ENCODE data around the gene MIF4GD. TPM values are rescaled to one million over a fixed set of nuclear protein-coding genes. Genes with fewer than 3 reads are reported as not detected.

MIF4GD gene
- total RNA-seq, 1 donor from 2014 or later = 11.5 TPM

DNA sequence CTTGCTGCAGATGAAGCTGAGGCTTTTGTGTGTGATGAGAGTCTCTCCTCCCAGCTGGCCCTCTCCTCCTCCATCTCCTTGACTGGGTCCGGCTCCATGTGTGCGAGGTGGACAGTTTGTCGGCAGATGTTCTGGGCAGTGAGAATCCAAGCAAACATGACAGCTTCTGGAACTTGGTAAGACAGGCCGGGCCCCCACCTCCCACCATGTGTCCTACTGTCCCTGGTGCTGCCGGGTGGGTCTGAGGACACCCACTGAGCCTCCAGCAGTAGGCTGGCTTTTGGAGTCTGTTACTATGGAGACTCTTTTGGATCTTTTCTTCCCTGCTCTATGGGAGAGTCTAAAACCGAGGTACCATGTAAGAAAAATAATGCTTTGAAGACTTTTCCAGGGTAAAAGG, 52.9 kb downstream of the MIF4GD start:
- no peaks in the 10 kb centered on the region for H3K9me3 Mint-ChIP-seq
- no peak overlapping the region for H3K4me3 Mint-ChIP-seq
- H3K36me3 Mint-ChIP-seq = peaks cover 30% of the 10 kb centered on the region
- no peak for DNase-seq (ENCODE audit: low spot score in 2 of 2, unreplicated experiment in 2 of 2)
- H3K27me3 Mint-ChIP-seq (ENCODE audit: low read depth) = no peaks in the 10 kb centered on the region
- H3K4me1 Mint-ChIP-seq = no peaks in the 10 kb centered on the region
- no peak overlapping the region for H3K27ac Mint-ChIP-seq
- TF ChIP-seq, protein P1, sequence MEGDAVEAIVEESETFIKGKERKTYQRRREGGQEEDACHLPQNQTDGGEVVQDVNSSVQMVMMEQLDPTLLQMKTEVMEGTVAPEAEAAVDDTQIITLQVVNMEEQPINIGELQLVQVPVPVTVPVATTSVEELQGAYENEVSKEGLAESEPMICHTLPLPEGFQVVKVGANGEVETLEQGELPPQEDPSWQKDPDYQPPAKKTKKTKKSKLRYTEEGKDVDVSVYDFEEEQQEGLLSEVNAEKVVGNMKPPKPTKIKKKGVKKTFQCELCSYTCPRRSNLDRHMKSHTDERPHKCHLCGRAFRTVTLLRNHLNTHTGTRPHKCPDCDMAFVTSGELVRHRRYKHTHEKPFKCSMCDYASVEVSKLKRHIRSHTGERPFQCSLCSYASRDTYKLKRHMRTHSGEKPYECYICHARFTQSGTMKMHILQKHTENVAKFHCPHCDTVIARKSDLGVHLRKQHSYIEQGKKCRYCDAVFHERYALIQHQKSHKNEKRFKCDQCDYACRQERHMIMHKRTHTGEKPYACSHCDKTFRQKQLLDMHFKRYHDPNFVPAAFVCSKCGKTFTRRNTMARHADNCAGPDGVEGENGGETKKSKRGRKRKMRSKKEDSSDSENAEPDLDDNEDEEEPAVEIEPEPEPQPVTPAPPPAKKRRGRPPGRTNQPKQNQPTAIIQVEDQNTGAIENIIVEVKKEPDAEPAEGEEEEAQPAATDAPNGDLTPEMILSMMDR (IDR thresholded peaks at IDR 0.05; ENCODE audit: unreplicated experiment) = no peak

Other genes with a start within 250 kb of the MIF4GD start
- gene ATP5PD, start 224.3 kb downstream of the MIF4GD start, total RNA-seq = 153 to 161 TPM (median 153 TPM) in 3 replicates
- gene KCTD2, start 224.0 kb downstream of the MIF4GD start, total RNA-seq = 24.1 to 26.4 TPM (median 26.1 TPM) in 3 replicates
- gene SLC16A5, start 183.3 kb downstream of the MIF4GD start, total RNA-seq = 46.4 to 49.5 TPM (median 46.9 TPM) in 3 replicates
- 11.3 to 12.0 TPM (median 11.4 TPM) in 3 replicates for gene ARMC7, start 161.3 kb downstream of the MIF4GD start, total RNA-seq
- gene NT5C, start 139.5 kb downstream of the MIF4GD start, total RNA-seq = 44.3 to 51.0 TPM (median 46.8 TPM) in 3 replicates
- 121 to 132 TPM (median 124 TPM) in 3 replicates for gene JPT1, start 116.7 kb downstream of the MIF4GD start, total RNA-seq
- gene SUMO2, start 88.3 kb downstream of the MIF4GD start, total RNA-seq = 542 to 571 TPM (median 565 TPM) in 3 replicates
- 69.6 to 79.7 TPM (median 71.9 TPM) in 3 replicates for gene NUP85, start 65.6 kb downstream of the MIF4GD start, total RNA-seq
- 54.6 to 61.2 TPM (median 58.3 TPM) in 3 replicates for gene GGA3, start 9.6 kb downstream of the MIF4GD start, total RNA-seq
- gene MRPS7, start 9.4 kb downstream of the MIF4GD start, total RNA-seq = 44.2 to 49.2 TPM (median 45.3 TPM) in 3 replicates
- 9.8 to 10.4 TPM (median 10.3 TPM) in 3 replicates for gene SLC25A19, start 18.2 kb upstream of the MIF4GD start, total RNA-seq
- gene GRB2, start 134.4 kb upstream of the MIF4GD start, total RNA-seq = 61.8 to 67.8 TPM (median 66.3 TPM) in 3 replicates
- 126 to 130 TPM (median 126 TPM) in 3 replicates for gene TMEM94, start 185.4 kb upstream of the MIF4GD start, total RNA-seq
- gene CASKIN2, start 244.3 kb upstream of the MIF4GD start, total RNA-seq = 37.4 to 39.2 TPM (median 37.4 TPM) in 3 replicates
- 27.2 to 31.8 TPM (median 31.8 TPM) in 3 replicates for gene TSEN54, start 245.3 kb upstream of the MIF4GD start, total RNA-seq

All from mesothelial cell of epicardium (in vitro differentiated cells).